Keratinocyte (primary cell): Measurements from ENCODE around the gene SLC6A9. TPM values are rescaled to one million over a fixed set of nuclear protein-coding genes. Genes with fewer than 3 reads are reported as not detected.

Experiments
- DNase-seq: peaks from one replicate; pipeline ENCODE4 v3.0.0-alpha.2; 2011; ENCODE audit warnings: low read depth, missing footprints, low spot score
- FAIRE-seq: peaks from 2 replicates; lab custom pipeline; 2011; peaks lifted over from hg19 to GRCh38; lab: Jason Lieb, UNC
- H2AFZ ChIP-seq: 2 replicates; pipeline ENCODE4 v1.6.0; 2012; ENCODE audit warnings: low read length, control low read depth, inconsistent platforms; ENCODE audit not compliant: control insufficient read depth
- H3K27ac ChIP-seq: 2 replicates; pipeline ENCODE4 v1.5.1; 2011; ENCODE audit warnings: low read length; ENCODE audit not compliant: control insufficient read depth, insufficient read depth
- H3K27me3 ChIP-seq: 3 replicates; pipeline ENCODE4 v1.6.0; 2011; ENCODE audit warnings: low read length; ENCODE audit not compliant: control insufficient read depth, insufficient read depth; ENCODE audit errors: extremely low read depth
- H3K36me3 ChIP-seq, 2 experiments: 2 replicates in 1 of 2; 3 replicates in 1 of 2; pipeline ENCODE4 v1.5.1; 2011; ENCODE audit warnings: low read length in 2 of 2, mild to moderate bottlenecking in 1 of 2; ENCODE audit not compliant: control insufficient read depth in 2 of 2, insufficient read depth in 2 of 2; ENCODE audit errors: extremely low read depth in 1 of 2
- H3K4me1 ChIP-seq: 3 replicates; pipeline ENCODE4 v1.5.1; 2011; ENCODE audit warnings: low read length; ENCODE audit not compliant: control insufficient read depth, insufficient read depth; ENCODE audit errors: extremely low read depth
- H3K4me2 ChIP-seq: 3 replicates; pipeline ENCODE4 v1.6.0; 2011; ENCODE audit warnings: low read depth, low read length; ENCODE audit not compliant: control insufficient read depth, insufficient read depth; ENCODE audit errors: extremely low read depth
- H3K4me3 ChIP-seq, 3 experiments: fragments of 200-600 bp in 1 of 3; sonication (generic) in 1 of 3; 2 replicates in 2 of 3; 3 replicates in 1 of 3; pipeline ENCODE4 v1.5.1; 2011 to 2016; ENCODE audit warnings: low read length in 3 of 3, mild to moderate bottlenecking in 3 of 3, control low read depth in 2 of 3, inconsistent platforms in 1 of 3, low read depth in 1 of 3, mixed read lengths in 1 of 3, mixed run types in 1 of 3, moderate library complexity in 1 of 3; ENCODE audit not compliant: control insufficient read depth in 2 of 3, insufficient read depth in 2 of 3; ENCODE audit errors: extremely low read depth in 1 of 3
- H3K79me2 ChIP-seq: 2 replicates; pipeline ENCODE4 v1.6.0; 2012; ENCODE audit warnings: low read length; ENCODE audit not compliant: control insufficient read depth, insufficient read depth
- H3K9ac ChIP-seq: 3 replicates; pipeline ENCODE4 v1.6.0; 2011; ENCODE audit warnings: low read length; ENCODE audit not compliant: control insufficient read depth, insufficient read depth; ENCODE audit errors: extremely low read depth
- H3K9me1 ChIP-seq: 3 replicates; pipeline ENCODE4 v1.6.0; 2011; ENCODE audit warnings: low read length; ENCODE audit not compliant: control insufficient read depth, insufficient read depth; ENCODE audit errors: extremely low read depth
- H3K9me3 ChIP-seq: 2 replicates; pipeline ENCODE4 v1.5.1; 2012; ENCODE audit warnings: low read depth, low read length; ENCODE audit not compliant: control insufficient read depth
- H4K20me1 ChIP-seq: 3 replicates; pipeline ENCODE4 v1.6.0; 2011; ENCODE audit warnings: low read length; ENCODE audit not compliant: control insufficient read depth, insufficient read depth; ENCODE audit errors: extremely low read depth
- CTCF ChIP-seq, 3 experiments: IDR thresholded peaks in 1 of 3; conservative IDR thresholded peaks in 1 of 3; optimal IDR thresholded peaks in 1 of 3; 2 replicates in 2 of 3; 3 replicates in 1 of 3; pipeline versions ENCODE3 to v1.5.1; 2011; ENCODE audit warnings: low read length in 3 of 3, mild to moderate bottlenecking in 3 of 3, moderate library complexity in 2 of 3, control low read depth in 1 of 3, inconsistent platforms in 1 of 3; ENCODE audit not compliant: insufficient read depth in 2 of 3; ENCODE audit errors: extremely low read depth in 1 of 3
- EZH2 ChIP-seq: IDR thresholded peaks from one replicate; pipeline ENCODE4 v1.6.1; 2012; ENCODE audit warnings: inconsistent platforms, mild to moderate bottlenecking, low read length, moderate library complexity
- dilution Hi-C: fragments of 300-500 bp; cut with MboI; formaldehyde crosslinking; loops from one replicate; pipeline ENCODE4 v1.7.0; 2020; ENCODE audit warnings: low sequenced_read_pairs; ENCODE audit not compliant: extremely low pct_ligation_motif_present
- polyA plus RNA-seq, 5 experiments: library from polyadenylated mRNA; depleted of rRNA in 3 of 5; stranded (reverse) in 3 of 5; stranded (forward) in 1 of 5; unstranded in 1 of 5; fragments of >200 nt; gene quantifications; 1 replicate in 1 of 5; 2 replicates in 3 of 5; 3 replicates in 1 of 5; pipeline versions ENCODE4 v1.2.1 to v1.2.3, GENCODE V29; 2011 to 2012; ENCODE audit warnings: missing spikeins in 2 of 5, low read depth in 1 of 5, low replicate concordance in 1 of 5

Gene SLC6A9
- polyA plus RNA-seq, 1 donor (not counting 4 experiments of a cell fraction or from before 2014, with no cell fraction given), result 5.3 TPM

- no peaks in the 10 kb centered on the region for H3K9me1 ChIP-seq
- H3K27ac ChIP-seq, result no peak overlapping the region
- H3K4me1 ChIP-seq, result no peaks in the 10 kb centered on the region
- dilution Hi-C loops, result no loop called here
- TF ChIP-seq CTCF (optimal IDR thresholded peaks at IDR 0.05 in 1 of 3, IDR thresholded peaks at IDR 0.05 in 1 of 3, conservative IDR thresholded peaks at IDR 0.05 in 1 of 3; ENCODE audit: extremely low read depth in 1 of 3, insufficient read depth in 2 of 3, low read length in 3 of 3) (no peak), EZH2 (no peak)
- H3K36me3 ChIP-seq, result peaks cover 0 to 6% of the 10 kb centered on the region in 2 experiments
- H3K27me3 ChIP-seq, result no peaks in the 10 kb centered on the region
- H3K9me3 ChIP-seq, result no peaks in the 10 kb centered on the region
- peaks cover 3% of the 10 kb centered on the region for H4K20me1 ChIP-seq
- no peak overlapping the region for H3K4me3 ChIP-seq
- FAIRE-seq, result no peak
- no peak overlapping the region for H2AFZ ChIP-seq
- H3K79me2 ChIP-seq, result no peaks in the 10 kb centered on the region
- no peak for DNase-seq
- no peak overlapping the region for H3K4me2 ChIP-seq
- H3K9ac ChIP-seq, result no peak overlapping the region
These were observed 16.7 kb downstream of the SLC6A9 start for GRCh38 chr1:44014365-44015104.

- Histone ChIP-seq H3K9ac (no peak overlapping the region), H3K36me3 (peaks cover 0 to 6% of the 10 kb centered on the region in 2 experiments), H4K20me1 (peaks cover 3% of the 10 kb centered on the region), H3K9me3 (no peaks in the 10 kb centered on the region), H2AFZ (no peak overlapping the region), H3K4me2 (no peak overlapping the region), H3K27ac (no peak overlapping the region), H3K4me3 (no peak overlapping the region), H3K27me3 (no peaks in the 10 kb centered on the region), H3K4me1 (no peaks in the 10 kb centered on the region), H3K79me2 (no peaks in the 10 kb centered on the region), H3K9me1 (no peaks in the 10 kb centered on the region)
- TF ChIP-seq CTCF (optimal IDR thresholded peaks at IDR 0.05 in 1 of 3, IDR thresholded peaks at IDR 0.05 in 1 of 3, conservative IDR thresholded peaks at IDR 0.05 in 1 of 3; ENCODE audit: extremely low read depth in 1 of 3, insufficient read depth in 2 of 3, low read length in 3 of 3) (no peak), EZH2 (no peak)
- dilution Hi-C loops, result no loop called here
- FAIRE-seq, result no peak
- no peak for DNase-seq
These were observed 17.3 kb downstream of the SLC6A9 start for GRCh38 chr1:44013949-44014348.
